HG02852 (cell line): ENCODE data around the gene TRIM37.
A peak's percentile ranks its signal among the peaks of the same experiment; 100 is the strongest.
"Not testable (repeated sequence)": the region's sequence is repeated elsewhere in the genome, so short reads cannot be mapped to it uniquely, and the experiment has no call there.

Experiments
- ATAC-seq: cut with Tn5 transposase; IDR thresholded peaks from one replicate; pipeline ENCODE4 v1.9.1; 2021; ENCODE audit warnings: mild to moderate bottlenecking, moderate library complexity; ENCODE audit not compliant: unreplicated experiment

The TRIM37 gene

GRCh38 chr17:59115474-59115873, 8.8 kb upstream of the TRIM37 start:
- no peak for ATAC-seq

GRCh38 chr17:59111539-59111938, 4.9 kb upstream of the TRIM37 start:
- no peak for ATAC-seq

DNA sequence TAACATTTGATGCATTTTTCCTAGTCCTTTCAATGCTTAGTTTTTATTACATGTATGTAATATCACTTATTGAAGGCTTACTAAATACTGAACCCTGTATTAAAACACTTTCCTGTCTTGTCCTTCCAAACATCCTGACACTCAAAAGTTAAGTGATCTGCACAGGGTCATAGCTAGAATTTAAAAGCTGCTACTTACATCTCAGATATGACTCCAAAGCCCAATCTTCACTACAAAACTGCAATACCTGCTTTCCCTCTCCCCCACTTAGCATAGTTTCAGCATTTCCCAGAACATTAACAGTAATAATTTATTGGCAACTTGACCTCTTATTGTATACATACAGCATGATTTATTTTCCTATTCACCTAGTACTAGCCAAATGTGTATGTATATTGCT, 4.3 kb upstream of the TRIM37 start:
- no peak for ATAC-seq

- no peak for ATAC-seq
These were observed 1.9 kb upstream of the TRIM37 start for GRCh38 chr17:59108400-59109102.

GRCh38 chr17:59107306-59107670, 608 bp upstream of the TRIM37 start:
- ATAC-seq, result no peak

DNA sequence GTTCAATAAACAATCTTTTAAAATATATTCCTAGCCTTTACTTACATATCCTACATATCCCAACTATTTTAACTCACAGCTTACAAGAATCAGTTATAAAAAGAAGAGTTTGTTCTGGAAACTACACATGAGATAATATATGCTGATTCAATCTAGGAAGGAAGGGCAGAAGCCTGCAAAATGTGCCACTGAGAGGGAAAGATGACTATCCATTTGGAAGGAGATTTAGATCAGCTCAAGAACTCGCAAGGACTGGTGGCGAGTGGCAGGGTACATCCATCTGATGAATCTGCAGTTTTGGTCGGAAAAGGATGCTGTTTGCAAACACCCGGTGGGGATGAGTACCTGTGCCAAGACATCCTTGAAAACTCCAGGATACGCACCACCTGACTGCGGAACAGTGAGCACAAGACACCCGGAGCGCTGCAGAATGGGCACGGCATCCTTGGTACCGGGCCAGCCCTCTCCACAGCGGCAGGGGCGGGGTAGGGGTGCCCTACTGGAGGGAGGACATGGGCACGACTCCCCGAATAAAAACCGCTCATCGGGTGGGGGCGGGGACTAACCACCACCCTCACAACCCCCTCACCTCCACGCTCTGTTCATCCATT, 723 bp downstream of the TRIM37 start:
- ATAC-seq, result peak; percentile 11

DNA sequence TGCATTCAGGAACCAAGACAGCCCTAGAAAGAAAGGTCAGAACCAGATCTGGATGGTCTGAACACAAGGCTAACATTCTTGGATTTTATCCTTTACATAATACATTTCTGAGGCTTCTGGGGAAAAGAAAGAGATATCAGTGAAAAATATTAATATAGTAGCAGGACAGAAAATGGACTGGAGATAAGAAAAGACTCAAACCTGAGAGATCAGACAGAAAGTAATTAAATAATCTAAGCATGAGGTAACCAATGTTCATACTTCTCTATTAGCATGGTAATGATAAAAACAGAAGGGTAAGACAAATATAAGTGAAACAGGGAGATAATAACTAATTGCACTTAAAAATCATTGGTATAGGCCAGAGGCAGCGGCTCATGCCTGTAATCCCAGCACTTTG, 5.5 kb downstream of the TRIM37 start:
- no peak for ATAC-seq

GRCh38 chr17:59097876-59098275, 8.8 kb downstream of the TRIM37 start:
- no peak for ATAC-seq

- ATAC-seq, result no peak
These were observed 11.7 kb downstream of the TRIM37 start for GRCh38 chr17:59094861-59095530.

DNA sequence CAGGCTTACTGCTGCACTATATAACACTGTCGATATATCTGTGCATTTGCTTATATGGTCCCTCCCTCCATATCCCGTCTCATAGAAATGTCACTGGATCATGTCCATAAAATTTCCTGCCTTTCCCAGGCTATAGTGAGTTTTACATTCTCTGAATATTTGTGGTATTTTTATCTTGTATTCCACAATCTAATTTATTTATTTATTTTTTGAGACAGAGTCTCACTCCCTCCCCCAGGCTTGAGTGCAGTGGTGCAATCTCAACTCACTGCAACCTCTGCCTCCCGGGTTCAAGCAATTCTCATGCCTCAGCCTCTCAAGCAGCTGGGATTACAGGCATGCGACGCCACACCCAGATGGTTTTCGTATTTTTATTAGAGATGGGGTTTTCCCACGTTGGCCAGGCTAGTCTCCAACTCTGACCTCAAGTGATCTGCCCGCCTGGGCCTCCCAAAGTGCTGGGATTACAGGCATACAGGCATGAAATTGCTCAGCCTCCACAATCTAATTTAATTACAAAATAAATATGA, 12.9 kb downstream of the TRIM37 start:
- ATAC-seq, result no peak

DNA sequence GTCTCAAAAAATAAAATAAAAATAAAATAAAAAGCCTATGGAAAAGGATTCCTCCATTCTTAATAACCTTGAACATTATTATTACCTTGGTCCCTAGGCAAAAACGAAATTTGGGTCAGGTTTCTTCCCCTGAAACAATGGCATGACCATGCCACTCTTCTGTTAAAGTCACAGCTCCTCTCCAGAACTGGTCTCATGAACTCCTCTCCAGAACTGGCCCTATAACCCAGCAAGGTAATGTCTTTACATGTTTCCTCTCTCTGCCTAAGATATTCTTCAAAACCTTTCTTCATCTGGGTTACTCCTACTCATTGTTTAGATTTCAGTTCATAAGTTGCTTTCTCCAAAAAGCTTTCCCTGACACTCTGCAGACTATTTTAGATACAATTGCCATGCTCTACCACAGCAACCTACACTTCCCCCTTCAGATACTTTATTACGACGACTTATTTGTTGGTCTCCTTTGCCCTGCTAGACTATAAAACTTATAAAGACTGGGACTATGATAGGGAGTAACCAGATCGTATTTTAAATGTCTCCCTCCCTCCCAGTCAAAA, 13.5 kb downstream of the TRIM37 start:
- ATAC-seq, result no peak

DNA sequence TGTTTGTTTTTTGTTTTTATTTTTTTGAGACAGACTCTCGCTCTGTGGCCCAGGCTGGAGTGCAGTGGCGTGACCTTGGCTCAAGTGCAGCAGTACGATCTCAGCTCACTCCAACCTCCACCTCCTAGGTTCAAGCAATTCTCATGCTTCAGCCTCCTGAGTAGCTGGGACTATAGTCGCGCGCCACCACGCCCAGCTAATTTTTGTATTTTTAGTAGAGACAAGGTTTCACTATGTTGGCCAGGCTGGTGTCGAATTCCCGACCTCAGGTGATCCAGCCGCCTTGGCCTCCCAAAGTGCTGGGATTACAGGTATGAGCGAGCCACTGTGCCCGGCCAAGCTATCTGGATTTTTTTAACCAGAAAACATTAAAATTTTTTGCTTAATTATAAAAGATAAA, 16.1 kb downstream of the TRIM37 start:
- ATAC-seq, result not testable (repeated sequence)

DNA sequence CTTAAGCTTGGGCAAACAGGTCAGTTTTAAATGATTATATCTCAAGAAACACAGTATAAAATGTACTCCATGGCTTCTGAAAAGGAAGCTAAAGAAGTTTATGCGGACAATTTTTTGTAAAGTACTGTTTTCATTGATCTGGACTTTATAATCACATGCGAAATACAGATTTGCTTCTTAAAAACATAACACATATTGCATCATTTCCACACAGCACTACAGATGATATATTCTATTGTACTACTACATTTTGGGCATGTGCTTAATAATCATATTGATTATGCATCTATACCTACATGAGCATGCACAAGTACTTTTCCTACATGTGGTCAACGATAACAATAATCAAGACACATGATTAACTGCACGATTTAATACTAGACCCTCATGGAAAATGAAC, 22.5 kb downstream of the TRIM37 start:
- no peak for ATAC-seq

DNA sequence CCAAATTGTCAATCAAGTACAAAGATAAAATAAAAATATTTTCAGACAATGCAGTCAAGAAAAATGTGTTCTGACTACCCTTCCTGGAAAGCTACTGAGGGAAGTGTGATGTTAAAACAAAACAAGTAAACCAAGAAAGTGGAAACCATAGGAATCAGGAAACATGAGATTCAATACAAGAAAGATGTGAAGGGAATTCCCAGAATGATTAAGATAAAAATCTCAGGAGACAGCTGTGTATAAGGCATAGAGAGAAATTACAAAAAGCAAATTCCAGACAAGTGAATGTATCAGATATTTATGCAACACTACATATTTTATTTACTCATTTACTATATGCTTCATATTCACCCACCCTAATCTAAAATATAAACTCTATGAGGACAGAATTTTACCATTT, 32.2 kb downstream of the TRIM37 start:
- ATAC-seq, result no peak

DNA sequence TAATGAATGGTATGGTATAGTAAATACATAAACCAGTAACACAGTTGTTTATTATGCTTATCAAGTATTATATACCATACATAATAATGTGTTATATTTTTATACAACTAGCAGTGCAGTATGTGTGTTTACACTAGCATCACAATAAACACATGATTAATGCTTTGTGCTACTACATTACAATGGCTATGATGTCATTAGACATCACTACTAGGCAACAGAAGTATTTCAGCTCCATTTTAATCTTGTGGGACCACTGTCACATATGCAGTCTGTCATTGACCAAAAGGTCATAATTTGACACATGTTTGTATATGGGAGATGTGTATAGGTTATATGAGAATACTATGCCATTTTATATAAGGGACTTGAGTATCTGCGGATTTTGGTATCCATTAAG, 32.7 kb downstream of the TRIM37 start:
- ATAC-seq, result no peak

- ATAC-seq, result no peak
These were observed 36.8 kb downstream of the TRIM37 start for GRCh38 chr17:59069856-59070255.

GRCh38 chr17:59067756-59068155, 38.9 kb downstream of the TRIM37 start:
- ATAC-seq, result no peak

DNA sequence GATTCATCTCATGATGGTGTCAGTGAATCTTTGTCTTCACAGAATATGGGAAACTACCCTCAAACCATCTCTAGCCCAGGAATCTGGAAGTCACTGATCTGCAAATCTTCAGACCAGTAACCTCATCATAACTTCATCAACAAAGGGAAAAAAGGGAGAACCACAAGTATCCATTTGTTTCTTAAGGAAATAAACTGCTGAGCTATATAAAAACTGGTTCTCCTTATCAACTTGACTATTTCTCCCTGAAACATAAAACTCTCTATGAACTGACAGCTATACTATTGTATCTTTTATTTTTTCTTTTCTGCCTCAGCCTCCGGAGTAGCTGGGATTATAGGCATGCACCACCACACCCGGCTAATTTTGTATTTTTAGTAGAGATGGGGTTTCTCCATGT, 39.3 kb downstream of the TRIM37 start:
- ATAC-seq, result no peak

- ATAC-seq, result no peak
These were observed 44.2 kb downstream of the TRIM37 start for GRCh38 chr17:59062509-59062908.

DNA sequence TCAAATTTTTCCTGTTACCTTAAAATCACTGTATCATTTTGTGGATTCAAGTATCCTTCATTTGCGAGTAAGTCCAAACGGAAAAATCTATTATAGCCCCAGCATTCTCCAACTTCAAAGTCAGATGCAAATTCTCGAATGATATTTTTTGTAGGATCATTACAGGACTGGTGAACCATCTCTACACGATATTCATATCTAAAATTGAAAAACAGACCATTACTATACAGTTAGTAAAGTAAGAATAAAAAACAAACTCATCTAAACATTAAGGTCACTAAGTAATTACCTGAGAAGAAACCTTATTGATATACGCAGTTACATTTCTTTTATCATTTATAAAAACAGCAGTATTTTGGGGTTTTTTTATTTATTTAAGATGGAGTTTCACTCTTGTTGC, 49.8 kb downstream of the TRIM37 start:
- no peak for ATAC-seq

- ATAC-seq, result no peak
These were observed 56.9 kb downstream of the TRIM37 start for GRCh38 chr17:59049798-59050197.

DNA sequence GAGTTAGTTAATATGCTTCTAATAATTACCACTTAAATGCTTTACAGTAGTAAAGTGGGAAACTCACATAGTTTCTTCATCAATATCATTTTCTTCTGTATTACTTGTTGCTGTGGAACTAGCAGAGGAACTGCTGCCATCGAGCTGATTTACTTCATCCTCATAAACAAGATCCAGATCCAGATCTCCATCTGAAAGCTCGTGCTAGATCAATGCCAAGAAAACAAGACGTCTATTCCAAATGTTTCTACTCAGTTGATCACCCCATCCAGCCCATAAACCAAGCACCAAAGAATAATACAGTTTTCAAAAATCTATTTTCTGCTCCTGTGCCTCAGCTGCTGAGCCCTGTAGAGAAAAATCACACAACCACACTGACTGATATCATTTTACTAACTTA, 59.1 kb downstream of the TRIM37 start:
- no peak for ATAC-seq
